K562 (cell line): Measurements from ENCODE around the gene EFHC1. TPM values are rescaled to one million over a fixed set of nuclear protein-coding genes. Genes with fewer than 3 reads are reported as not detected.

ENCODE experiments used
- ATF7 ChIP-seq: fragments of 450-650 bp; IDR thresholded peaks from 2 replicates; pipeline ENCODE4 v1.7.1; 2014; ENCODE audit warnings: mild to moderate bottlenecking, moderate library complexity
- CBFB ChIP-seq: sonication (generic); formaldehyde crosslinking; IDR thresholded peaks from 2 replicates; pipeline ENCODE4 v1.4.0; 2020; ENCODE audit warnings: mild to moderate bottlenecking, missing genetic modification reagents
- CEBPB ChIP-seq: fragments of 450-650 bp; IDR thresholded peaks from 2 replicates; pipeline ENCODE4 v1.6.1; 2016; ENCODE audit warnings: missing genetic modification characterization, missing compliant biosample characterization
- FOXA3 ChIP-seq, 2 experiments: fragments of 450-650 bp in 1 of 2; sonication (generic) in 1 of 2; formaldehyde crosslinking; IDR thresholded peaks in 1 of 2; conservative IDR thresholded peaks in 1 of 2; 2 replicates each; pipeline versions ENCODE4 v1.4.0 to v1.8.0; 2020 to 2022; ENCODE audit warnings: mild to moderate bottlenecking in 2 of 2, missing genetic modification reagents in 1 of 2
- JUND ChIP-seq, 2 experiments: IDR thresholded peaks; 2 replicates in 1 of 2; 3 replicates in 1 of 2; pipeline ENCODE4 v1.6.1; 2011; ENCODE audit warnings: borderline replicate concordance in 2 of 2, low read depth in 2 of 2, low read length in 2 of 2, improper control_type of control experiment in 1 of 2, missing biosample characterization in 1 of 2, missing genetic modification characterization in 1 of 2, missing genetic modification reagents in 1 of 2
- OTX1 ChIP-seq: fragments of 450-650 bp; formaldehyde crosslinking; IDR thresholded peaks from 2 replicates; pipeline ENCODE4 v1.4.0; 2022; ENCODE audit warnings: mild to moderate bottlenecking
- POLR3A ChIP-seq: IDR thresholded peaks from 2 replicates; pipeline ENCODE4 v1.6.1; 2011; ENCODE audit warnings: borderline replicate concordance, mild to moderate bottlenecking, moderate library complexity; ENCODE audit not compliant: insufficient read length, insufficient read depth; ENCODE audit errors: extremely low read depth
- STAT5B ChIP-seq: fragments of 250-450 bp; sonication (Bioruptor Pico); IDR thresholded peaks from 2 replicates; pipeline ENCODE4 v1.8.0; 2021; ENCODE audit warnings: mild to moderate bottlenecking, inconsistent platforms
- TEAD1 ChIP-seq, 2 experiments: fragments of 450-650 bp in 1 of 2; sonication (generic) in 1 of 2; formaldehyde crosslinking; IDR thresholded peaks; 2 replicates each; pipeline versions ENCODE4 v1.4.0 to v1.8.0; 2020 to 2022; ENCODE audit warnings: mild to moderate bottlenecking in 2 of 2, missing genetic modification reagents in 1 of 2
- WHSC1 ChIP-seq: IDR thresholded peaks from one replicate; pipeline ENCODE4 v1.6.1; 2012; ENCODE audit warnings: low read length, control low read depth, inconsistent platforms
- ZNF395 ChIP-seq: fragments of 200-800 bp; sonication (Bioruptor generic); IDR thresholded peaks from 2 replicates; pipeline ENCODE4 v1.6.1; 2017; ENCODE audit warnings: missing genetic modification characterization, missing compliant biosample characterization
- polyA plus RNA-seq, 8 experiments: library from polyadenylated mRNA; depleted of rRNA in 4 of 8; stranded (reverse) in 5 of 8; unstranded in 3 of 8; fragments of >200 nt; fragmentation: Nextera tagmentation in 2 of 8; fragmentation: Illumina TruSeq in 1 of 8; extraction: Ambion mirVana in 2 of 8; extraction: Trizol in 1 of 8; gene quantifications; 2 replicates each; pipeline versions ENCODE4 v1.2.1 to v1.2.3, GENCODE V29; 2011 to 2014; ENCODE audit warnings: inconsistent platforms in 1 of 8, missing spikeins in 1 of 8
- total RNA-seq, 7 experiments: library from RNA; depleted of rRNA in 6 of 7; stranded (reverse); fragments of >200 nt in 6 of 7; fragmentation: Illumina TruSeq in 2 of 7; extraction: Trizol in 2 of 7; gene quantifications; 2 replicates each; pipeline versions ENCODE4 v1.2.1 to v1.2.3, GENCODE V29; 2011 to 2021; ENCODE audit warnings: low replicate concordance in 1 of 7
- TF ChIP-seq, protein P1 (sequence below): fragments of 250-450 bp; sonication (Bioruptor Pico); IDR thresholded peaks from 2 replicates; pipeline ENCODE4 v1.9.0; 2021; ENCODE audit warnings: mild to moderate bottlenecking
- TF ChIP-seq, protein P2 (sequence below): fragments of 450-650 bp; IDR thresholded peaks from 2 replicates; pipeline ENCODE4 v1.6.1; 2016; ENCODE audit warnings: mild to moderate bottlenecking, moderate library complexity

Gene EFHC1
- total and polyA plus RNA-seq, 9 of the 15 experiments (the other 6 are each of a cell fraction or from before 2014, with no cell fraction given) = 9.5 to 31.0 (median 14.9) TPM

GRCh38 chr6:52499026-52499425 is 78.9 kb downstream of the EFHC1 start (continued):
- TF ChIP-seq ZNF395 (CRISPR knock-in tag) = no peak
- TF ChIP-seq CBFB (CRISPR knock-in tag) = no peak
- TF ChIP-seq CEBPB (tag) = no peak
- no peak for TF ChIP-seq STAT5B (CRISPR knock-in tag)
- no peak for TF ChIP-seq JUND (IDR thresholded peaks at IDR 0.05; ENCODE audit: borderline replicate concordance, low read depth, low read length)
- TF ChIP-seq JUND (tag; IDR thresholded peaks at IDR 0.05; ENCODE audit: borderline replicate concordance, low read depth, low read length) = no peak
- TF ChIP-seq TEAD1 (CRISPR knock-in tag; IDR thresholded peaks at IDR 0.05) = no peak
- TF ChIP-seq, protein P1, sequence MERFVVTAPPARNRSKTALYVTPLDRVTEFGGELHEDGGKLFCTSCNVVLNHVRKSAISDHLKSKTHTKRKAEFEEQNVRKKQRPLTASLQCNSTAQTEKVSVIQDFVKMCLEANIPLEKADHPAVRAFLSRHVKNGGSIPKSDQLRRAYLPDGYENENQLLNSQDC (CRISPR knock-in tag) = no peak
- no peak for TF ChIP-seq FOXA3 (CRISPR knock-in tag; conservative IDR thresholded peaks at IDR 0.05 in 1 of 2, IDR thresholded peaks at IDR 0.05 in 1 of 2)
- TF ChIP-seq OTX1 (CRISPR knock-in tag) = no peak
- TF ChIP-seq POLR3A = no peak
- TF ChIP-seq, protein P2, sequence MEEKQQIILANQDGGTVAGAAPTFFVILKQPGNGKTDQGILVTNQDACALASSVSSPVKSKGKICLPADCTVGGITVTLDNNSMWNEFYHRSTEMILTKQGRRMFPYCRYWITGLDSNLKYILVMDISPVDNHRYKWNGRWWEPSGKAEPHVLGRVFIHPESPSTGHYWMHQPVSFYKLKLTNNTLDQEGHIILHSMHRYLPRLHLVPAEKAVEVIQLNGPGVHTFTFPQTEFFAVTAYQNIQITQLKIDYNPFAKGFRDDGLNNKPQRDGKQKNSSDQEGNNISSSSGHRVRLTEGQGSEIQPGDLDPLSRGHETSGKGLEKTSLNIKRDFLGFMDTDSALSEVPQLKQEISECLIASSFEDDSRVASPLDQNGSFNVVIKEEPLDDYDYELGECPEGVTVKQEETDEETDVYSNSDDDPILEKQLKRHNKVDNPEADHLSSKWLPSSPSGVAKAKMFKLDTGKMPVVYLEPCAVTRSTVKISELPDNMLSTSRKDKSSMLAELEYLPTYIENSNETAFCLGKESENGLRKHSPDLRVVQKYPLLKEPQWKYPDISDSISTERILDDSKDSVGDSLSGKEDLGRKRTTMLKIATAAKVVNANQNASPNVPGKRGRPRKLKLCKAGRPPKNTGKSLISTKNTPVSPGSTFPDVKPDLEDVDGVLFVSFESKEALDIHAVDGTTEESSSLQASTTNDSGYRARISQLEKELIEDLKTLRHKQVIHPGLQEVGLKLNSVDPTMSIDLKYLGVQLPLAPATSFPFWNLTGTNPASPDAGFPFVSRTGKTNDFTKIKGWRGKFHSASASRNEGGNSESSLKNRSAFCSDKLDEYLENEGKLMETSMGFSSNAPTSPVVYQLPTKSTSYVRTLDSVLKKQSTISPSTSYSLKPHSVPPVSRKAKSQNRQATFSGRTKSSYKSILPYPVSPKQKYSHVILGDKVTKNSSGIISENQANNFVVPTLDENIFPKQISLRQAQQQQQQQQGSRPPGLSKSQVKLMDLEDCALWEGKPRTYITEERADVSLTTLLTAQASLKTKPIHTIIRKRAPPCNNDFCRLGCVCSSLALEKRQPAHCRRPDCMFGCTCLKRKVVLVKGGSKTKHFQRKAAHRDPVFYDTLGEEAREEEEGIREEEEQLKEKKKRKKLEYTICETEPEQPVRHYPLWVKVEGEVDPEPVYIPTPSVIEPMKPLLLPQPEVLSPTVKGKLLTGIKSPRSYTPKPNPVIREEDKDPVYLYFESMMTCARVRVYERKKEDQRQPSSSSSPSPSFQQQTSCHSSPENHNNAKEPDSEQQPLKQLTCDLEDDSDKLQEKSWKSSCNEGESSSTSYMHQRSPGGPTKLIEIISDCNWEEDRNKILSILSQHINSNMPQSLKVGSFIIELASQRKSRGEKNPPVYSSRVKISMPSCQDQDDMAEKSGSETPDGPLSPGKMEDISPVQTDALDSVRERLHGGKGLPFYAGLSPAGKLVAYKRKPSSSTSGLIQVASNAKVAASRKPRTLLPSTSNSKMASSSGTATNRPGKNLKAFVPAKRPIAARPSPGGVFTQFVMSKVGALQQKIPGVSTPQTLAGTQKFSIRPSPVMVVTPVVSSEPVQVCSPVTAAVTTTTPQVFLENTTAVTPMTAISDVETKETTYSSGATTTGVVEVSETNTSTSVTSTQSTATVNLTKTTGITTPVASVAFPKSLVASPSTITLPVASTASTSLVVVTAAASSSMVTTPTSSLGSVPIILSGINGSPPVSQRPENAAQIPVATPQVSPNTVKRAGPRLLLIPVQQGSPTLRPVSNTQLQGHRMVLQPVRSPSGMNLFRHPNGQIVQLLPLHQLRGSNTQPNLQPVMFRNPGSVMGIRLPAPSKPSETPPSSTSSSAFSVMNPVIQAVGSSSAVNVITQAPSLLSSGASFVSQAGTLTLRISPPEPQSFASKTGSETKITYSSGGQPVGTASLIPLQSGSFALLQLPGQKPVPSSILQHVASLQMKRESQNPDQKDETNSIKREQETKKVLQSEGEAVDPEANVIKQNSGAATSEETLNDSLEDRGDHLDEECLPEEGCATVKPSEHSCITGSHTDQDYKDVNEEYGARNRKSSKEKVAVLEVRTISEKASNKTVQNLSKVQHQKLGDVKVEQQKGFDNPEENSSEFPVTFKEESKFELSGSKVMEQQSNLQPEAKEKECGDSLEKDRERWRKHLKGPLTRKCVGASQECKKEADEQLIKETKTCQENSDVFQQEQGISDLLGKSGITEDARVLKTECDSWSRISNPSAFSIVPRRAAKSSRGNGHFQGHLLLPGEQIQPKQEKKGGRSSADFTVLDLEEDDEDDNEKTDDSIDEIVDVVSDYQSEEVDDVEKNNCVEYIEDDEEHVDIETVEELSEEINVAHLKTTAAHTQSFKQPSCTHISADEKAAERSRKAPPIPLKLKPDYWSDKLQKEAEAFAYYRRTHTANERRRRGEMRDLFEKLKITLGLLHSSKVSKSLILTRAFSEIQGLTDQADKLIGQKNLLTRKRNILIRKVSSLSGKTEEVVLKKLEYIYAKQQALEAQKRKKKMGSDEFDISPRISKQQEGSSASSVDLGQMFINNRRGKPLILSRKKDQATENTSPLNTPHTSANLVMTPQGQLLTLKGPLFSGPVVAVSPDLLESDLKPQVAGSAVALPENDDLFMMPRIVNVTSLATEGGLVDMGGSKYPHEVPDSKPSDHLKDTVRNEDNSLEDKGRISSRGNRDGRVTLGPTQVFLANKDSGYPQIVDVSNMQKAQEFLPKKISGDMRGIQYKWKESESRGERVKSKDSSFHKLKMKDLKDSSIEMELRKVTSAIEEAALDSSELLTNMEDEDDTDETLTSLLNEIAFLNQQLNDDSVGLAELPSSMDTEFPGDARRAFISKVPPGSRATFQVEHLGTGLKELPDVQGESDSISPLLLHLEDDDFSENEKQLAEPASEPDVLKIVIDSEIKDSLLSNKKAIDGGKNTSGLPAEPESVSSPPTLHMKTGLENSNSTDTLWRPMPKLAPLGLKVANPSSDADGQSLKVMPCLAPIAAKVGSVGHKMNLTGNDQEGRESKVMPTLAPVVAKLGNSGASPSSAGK = no peak
- TF ChIP-seq WHSC1 = no peak
- no peak for TF ChIP-seq ATF7
